Neuron (in vitro differentiated cells): Measurements from ENCODE around the gene POLE3.
A peak's percentile ranks its signal among the peaks of the same experiment; 100 is the strongest.
"Not testable (repeated sequence)": the region's sequence is repeated elsewhere in the genome, so short reads cannot be mapped to it uniquely, and the experiment has no call there.

ENCODE experiments used
- H2AFZ ChIP-seq: one replicate; pipeline ENCODE4 v1.6.1; 2013; ENCODE audit warnings: low read depth, mild to moderate bottlenecking, inconsistent platforms, low read length, moderate library complexity
- H3K27me3 ChIP-seq: one replicate; pipeline ENCODE4 v1.6.1; 2013; ENCODE audit warnings: low read length; ENCODE audit not compliant: insufficient read depth
- H3K36me3 ChIP-seq: one replicate; pipeline ENCODE4 v1.6.1; 2013; ENCODE audit warnings: low read length; ENCODE audit not compliant: insufficient read depth
- H3K4me1 ChIP-seq: one replicate; pipeline ENCODE4 v1.6.1; 2013; ENCODE audit warnings: low read length; ENCODE audit not compliant: insufficient read depth
- H3K4me3 ChIP-seq: 2 replicates; pipeline ENCODE4 v1.5.1; 2013; ENCODE audit warnings: mild to moderate bottlenecking, low read length, moderate library complexity
- H3K9me3 ChIP-seq: one replicate; pipeline ENCODE4 v1.6.1; 2013; ENCODE audit warnings: low read length

The POLE3 gene

DNA sequence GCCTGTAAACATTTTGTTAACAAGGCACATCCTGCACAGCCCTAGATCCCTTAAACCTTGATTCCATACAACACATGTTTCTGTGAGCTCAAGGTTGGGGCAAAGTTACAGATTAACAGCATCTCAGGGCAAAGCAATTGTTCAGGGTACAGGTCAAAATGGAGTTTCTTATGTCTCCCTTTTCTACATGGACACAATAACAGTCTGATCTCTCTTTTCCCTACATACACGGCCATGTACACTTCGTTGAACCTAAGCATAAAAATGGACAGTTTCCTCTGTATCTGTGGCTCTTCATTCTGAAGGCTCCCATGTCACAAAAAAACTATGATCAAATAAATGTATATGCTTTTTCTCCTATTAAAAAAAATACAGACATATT lies 30.7 kb downstream of the POLE3 start:
- H3K9me3 ChIP-seq, H3K4me1 ChIP-seq, H3K27me3 ChIP-seq, H3K4me3 ChIP-seq, H2AFZ ChIP-seq, H3K36me3 ChIP-seq: not testable (repeated sequence)

DNA sequence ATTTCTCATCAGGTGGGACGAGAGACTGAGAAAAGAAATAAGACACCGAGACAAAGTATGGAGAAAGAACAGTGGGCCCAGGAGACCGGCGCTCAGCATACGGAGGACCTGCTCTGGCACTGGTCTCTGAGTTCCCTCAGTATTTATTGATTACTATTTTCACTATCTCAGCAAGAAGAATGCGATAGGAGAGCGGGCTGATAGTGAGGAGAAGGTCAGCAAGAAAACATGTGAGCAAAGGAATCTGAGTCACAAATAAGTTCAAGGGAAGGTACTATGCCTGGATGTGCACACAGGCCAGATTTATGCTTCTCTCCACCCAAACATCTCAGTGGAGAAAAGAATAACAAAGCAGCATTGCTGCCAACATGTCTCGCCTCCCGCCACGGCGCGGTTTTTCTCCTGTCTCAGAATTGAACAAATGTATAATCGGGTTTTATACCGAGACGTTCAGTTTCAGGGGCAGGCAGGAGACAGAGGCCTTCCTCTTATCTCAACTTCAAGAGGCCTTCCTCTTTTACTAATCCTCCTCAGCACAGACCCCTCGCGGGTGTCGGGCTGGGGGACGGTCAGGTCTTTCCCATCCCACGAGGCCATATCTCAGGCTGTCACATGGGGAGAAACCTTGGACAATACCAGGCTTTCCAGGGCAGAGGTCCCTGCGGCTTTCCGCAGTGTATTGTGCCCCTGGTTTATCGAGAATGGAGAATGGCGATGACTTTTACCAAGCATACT lies 31.2 kb downstream of the POLE3 start:
- not testable (repeated sequence) for H2AFZ ChIP-seq, H3K4me1 ChIP-seq, H3K36me3 ChIP-seq, H3K9me3 ChIP-seq, H3K4me3 ChIP-seq, H3K27me3 ChIP-seq

DNA sequence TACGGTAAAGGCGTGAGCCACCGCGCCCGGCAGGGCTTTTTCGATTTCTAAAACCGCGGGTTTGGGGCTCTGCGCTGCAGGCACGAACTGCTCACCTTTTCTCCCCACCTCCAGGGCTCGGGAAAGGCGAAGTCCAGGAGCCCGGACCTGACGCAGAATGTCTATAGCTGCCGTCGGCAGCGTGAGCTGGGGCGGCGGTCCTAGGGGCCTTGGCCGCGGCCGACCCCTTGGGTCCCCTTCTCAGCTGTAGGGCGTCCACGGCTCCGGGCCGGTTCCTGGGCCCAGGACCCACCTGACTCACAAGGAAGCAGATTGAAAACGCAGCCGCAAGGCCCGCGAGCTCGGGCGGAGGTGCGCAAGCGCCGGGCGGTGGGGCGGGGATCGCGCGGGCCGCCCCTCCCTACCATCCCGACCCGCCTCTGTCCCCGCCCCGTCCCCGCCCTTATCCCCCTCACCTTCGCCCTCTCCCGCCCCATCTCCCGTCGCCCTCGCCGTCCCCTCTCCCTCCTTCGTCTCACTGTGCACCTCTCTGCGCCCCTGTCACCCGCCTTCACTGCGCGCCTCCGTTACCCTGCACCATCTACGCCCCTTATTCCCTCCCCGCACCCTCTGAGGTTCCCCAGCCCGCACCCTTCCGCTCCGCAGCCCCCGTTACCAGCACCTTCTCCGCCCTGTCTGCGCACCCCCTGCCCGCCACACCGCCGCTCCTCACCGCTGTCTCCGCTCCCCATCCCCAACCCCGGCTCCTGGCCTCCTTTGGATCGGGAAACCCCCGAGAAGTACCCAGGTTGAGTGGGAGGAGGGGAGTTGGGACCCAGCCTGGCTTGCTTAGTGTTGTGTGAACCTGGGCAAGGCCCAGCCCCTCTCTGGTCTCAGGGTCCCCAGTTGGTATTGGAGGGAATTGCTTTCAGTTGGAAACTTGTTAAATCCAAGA lies 33.6 kb downstream of the POLE3 start, which contains the start of gene HDHD3:
HDHD3 (minus strand) TSS at position 353 of the 934 bp plus-strand sequence. CDS start 2,632 bp downstream, outside the sequence.
- Histone ChIP-seq H3K27me3 (no peaks in the 10 kb centered on the region), H2AFZ (peak within 1 kb of the TSS; percentile 74), H3K36me3 (peaks cover 6% of the 10 kb centered on the region), H3K4me3 (peak within 1 kb of the TSS; percentile 94), H3K4me1 (peaks cover 3% of the 10 kb centered on the region), H3K9me3 (no peaks in the 10 kb centered on the region)

DNA sequence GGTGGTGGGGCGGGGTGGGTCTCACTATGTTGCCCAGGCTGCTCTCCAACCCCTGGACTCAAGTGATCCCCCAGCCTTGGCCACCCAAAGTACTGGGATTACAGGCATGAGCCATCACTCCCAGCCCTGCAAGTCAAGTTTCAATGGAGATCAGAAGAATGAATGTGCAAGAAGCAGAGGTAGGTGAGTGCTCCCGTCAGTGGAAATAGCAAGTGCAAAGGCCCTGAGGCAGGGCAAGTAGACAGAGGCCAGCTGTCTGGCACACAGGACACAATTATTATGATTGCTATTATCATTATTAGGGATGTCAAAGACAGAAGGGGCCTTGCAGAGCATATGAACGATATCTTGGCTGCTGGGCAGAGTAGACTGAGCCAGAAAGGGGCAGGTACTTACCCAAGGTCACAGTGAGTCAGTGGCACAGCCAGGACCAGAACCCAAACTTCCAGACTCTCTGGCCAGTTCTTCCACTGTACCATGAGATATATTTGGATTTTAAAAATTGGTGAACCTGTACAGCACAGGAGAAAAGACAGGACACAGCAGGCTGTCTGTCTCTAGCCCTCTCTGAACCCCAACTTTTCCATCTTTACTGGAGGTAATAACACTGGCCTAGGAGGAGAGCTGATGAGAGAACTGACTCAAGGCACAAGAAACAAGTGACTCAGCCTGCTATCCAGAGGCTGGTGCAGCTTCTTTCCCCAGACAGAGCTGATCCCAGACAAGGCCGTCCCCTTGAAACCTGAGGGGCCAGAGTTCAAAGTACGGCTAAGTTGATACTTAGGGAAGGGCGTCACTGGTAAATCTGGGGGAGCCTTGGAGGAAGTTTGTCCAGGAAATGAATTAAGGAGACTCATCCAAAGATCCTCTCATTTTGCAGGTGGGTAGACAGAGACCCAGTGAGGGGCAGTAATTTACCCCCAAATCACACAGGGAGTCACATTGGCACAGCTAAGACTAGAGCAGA lies 35.1 kb downstream of the POLE3 start:
- no peak overlapping the region for H2AFZ ChIP-seq
- H3K9me3 ChIP-seq = no peaks in the 10 kb centered on the region
- peaks cover 6% of the 10 kb centered on the region for H3K36me3 ChIP-seq
- no peaks in the 10 kb centered on the region for H3K27me3 ChIP-seq
- H3K4me1 ChIP-seq = peaks cover 3% of the 10 kb centered on the region
- no peak overlapping the region for H3K4me3 ChIP-seq

DNA sequence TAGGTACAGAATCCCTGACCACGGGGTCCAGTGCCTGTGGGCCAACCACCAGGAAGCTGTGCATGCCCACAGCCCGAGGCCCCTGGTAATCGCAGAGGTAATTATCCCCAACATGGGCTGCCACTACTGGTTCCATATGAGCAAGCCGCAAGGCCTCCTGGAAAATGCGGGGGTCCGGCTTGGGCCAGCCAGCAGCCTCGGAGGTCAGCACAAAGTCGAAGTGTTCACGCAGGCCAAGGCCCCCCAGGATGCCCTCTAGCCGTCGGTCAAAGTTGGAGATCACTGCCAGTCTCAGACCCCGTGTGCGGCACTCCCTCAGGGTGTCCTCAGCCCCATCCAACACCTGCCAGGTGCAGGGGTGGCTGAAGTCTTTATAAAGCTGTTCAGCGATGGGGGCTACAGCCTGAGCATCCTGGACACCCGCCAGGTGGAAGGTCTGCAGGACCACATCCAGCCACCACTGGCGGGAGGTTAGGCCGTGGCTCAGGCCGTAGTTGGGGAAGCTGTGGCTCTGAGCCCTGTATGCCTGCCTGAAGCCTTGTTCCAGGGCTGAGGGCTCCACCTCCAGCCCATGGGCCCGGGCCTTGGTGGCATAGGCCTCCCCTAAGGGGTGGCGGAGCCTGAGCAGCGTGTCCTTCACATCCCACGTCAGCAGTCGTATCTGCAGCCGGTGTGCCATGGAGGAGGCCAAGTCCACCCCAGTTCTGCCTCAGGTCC lies 36.6 kb downstream of the POLE3 start:
- no peaks in the 10 kb centered on the region for H3K27me3 ChIP-seq
- no peaks in the 10 kb centered on the region for H3K4me1 ChIP-seq
- H3K9me3 ChIP-seq = no peaks in the 10 kb centered on the region
- peaks cover 6% of the 10 kb centered on the region for H3K36me3 ChIP-seq
- H3K4me3 ChIP-seq = no peak overlapping the region
- no peak overlapping the region for H2AFZ ChIP-seq

DNA sequence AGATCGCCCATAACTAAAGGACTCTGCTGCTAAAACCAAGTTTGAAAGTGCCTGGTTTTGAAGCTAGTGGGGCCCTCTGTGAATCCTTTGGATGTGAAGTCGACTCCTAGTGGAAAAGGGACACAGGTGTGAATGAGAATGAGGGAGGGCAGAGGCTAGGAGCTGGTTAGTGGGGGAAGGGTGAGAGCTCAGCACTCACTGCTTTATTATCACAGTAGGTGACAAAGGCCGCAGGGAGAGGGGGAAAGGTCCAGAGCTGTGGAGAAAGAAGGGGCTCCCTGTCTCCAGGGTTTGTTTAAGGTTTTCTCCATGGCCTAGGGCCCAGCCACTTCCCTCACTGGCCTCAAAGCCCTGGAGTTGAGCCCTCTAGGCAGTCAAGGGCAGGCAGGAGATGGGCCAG lies 37.2 kb downstream of the POLE3 start:
- H3K4me3 ChIP-seq = no peak overlapping the region
- H3K36me3 ChIP-seq = peaks cover 6% of the 10 kb centered on the region
- no peaks in the 10 kb centered on the region for H3K9me3 ChIP-seq
- H3K27me3 ChIP-seq = no peaks in the 10 kb centered on the region
- no peak overlapping the region for H2AFZ ChIP-seq
- H3K4me1 ChIP-seq = no peaks in the 10 kb centered on the region

DNA sequence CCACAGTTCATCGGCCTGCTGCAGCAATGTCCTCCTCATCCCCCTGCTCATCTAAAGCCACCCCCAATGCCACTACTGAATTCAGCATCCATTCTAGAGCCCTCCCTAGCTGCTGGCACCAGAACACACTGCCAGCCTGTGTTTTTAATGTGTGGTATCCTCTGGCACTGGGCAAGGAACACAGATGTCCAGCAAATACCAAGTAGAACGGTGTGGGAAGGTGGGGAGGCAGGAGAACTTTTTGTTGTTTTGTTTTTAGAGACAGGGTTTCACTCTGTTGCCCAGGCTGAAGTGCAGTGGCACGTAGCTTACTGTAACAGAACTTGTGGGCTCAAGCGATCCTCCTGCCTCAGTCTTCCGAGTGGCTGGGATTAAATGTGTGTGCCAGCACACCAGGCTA lies 38.4 kb downstream of the POLE3 start:
- H3K9me3 ChIP-seq = no peaks in the 10 kb centered on the region
- no peak overlapping the region for H3K4me3 ChIP-seq
- H3K36me3 ChIP-seq = peaks cover 6% of the 10 kb centered on the region
- H3K27me3 ChIP-seq = no peaks in the 10 kb centered on the region
- H3K4me1 ChIP-seq = no peaks in the 10 kb centered on the region
- H2AFZ ChIP-seq = no peak overlapping the region

DNA sequence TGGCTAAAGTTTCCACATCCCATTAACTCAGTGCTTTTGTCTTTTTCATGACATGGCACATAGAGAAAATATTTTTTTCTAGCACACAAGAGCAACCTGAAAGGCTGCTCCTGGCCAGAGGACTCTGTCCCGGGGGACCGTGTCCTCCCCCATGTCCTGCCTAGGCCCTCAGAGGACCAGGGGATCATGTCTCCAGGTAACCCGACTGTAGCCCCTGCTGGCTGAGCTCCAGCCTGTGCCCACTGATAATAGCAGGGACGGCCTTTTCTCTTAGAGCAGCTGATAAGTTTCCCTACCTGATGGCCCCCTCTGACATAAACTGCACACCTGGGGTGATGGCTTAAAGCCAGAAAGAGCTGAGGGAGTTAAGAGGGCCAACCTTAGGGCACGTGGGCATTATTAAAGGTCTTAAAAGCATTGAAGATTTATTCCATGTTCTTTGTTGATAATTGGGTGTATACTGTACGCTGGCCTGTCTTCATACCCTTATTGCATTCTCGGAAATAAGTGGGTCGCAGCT lies 39.6 kb downstream of the POLE3 start:
- Histone ChIP-seq H3K36me3 (peaks cover 6% of the 10 kb centered on the region), H3K27me3 (no peaks in the 10 kb centered on the region), H3K4me3 (no peak overlapping the region), H3K4me1 (no peaks in the 10 kb centered on the region), H3K9me3 (no peaks in the 10 kb centered on the region), H2AFZ (no peak overlapping the region)

DNA sequence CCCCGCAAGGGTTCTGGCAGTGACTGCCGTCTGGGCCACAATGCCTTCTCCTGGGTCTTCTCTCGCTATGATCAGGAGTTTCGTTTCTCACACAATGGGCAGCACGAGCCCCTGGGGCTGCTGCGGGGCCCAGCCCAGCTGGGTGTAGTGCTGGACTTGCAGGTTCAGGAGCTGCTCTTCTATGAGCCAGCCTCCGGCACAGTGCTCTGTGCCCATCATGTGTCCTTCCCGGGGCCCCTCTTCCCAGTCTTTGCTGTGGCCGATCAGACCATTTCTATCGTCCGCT lies 40.7 kb downstream of the POLE3 start:
- H3K4me3 ChIP-seq = no peak overlapping the region
- H3K27me3 ChIP-seq = no peaks in the 10 kb centered on the region
- H3K4me1 ChIP-seq = no peaks in the 10 kb centered on the region

DNA sequence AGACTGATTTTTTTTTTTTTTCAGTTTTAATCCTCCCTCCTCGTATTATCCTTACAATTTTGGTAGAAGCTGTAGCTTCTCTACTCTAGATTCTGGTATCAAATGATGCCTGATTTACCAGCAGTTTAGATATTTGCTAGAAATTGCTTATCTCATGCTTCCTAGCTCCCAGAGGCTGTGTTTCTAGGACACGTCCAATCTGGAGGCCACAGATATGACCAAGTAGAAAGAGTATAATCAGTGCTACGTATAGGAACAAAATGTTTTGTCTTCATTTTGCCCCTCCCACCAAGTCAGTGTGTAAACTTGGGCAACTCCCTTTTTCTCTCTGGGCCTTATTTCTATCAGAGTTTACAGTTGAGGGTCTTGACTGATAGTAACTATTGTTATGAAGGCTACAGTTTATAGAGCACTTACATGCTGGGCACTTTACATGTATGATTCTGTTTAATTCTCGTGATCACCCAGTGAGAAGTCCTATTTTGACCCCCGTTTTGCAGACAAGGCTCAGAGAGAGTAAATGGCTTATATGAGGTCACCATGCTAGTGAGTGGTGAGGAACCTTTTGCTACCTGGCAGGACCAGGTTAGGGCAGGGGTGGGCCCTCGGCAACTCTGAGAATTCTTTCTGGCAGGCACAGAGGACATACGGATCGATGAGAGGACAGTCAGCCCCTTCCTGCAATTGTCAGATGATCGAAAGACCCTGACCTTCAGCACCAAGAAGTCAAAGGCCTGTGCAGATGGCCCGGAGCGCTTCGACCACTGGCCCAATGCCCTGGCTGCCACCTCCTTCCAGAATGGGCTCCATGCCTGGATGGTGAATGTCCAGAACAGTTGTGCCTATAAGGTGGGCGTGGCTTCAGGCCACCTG lies 41.3 kb downstream of the POLE3 start:
- no peak overlapping the region for H3K4me3 ChIP-seq
- no peaks in the 10 kb centered on the region for H3K27me3 ChIP-seq
- no peak overlapping the region for H2AFZ ChIP-seq

More for the DNA sequence above, 40.7 kb downstream of the POLE3 start:
- no peaks in the 10 kb centered on the region for H3K9me3 ChIP-seq
- no peak overlapping the region for H2AFZ ChIP-seq
- peaks cover 6% of the 10 kb centered on the region for H3K36me3 ChIP-seq

DNA sequence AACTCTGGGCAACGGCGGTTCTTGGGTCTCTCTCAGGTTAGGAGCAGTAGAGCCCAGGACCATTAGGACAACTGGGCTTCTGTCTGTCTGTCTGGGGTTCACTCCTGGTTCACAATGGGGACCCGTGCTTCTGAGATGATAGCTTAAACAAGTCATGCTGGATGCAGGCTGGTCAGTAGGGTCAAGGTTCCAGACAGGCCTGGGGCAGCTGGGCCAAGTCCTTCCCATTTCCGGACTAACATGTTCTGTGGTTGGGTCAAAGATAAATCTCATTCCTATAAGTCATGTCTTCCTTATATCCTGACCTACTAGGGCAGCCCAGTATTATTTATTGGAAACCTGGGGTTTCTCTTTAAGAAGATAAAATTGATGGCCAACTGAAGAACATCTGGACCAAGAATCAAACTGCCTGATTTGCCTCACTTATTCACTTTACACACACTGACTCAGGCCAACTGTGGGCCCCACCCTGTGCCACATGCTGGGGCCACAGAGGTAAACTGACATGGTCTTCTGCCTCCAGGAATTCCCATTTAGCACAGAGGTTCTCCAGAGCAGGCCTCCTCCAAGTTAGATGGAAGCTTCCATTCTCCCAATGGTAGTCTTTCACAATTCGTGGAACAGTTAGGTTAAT lies 42.0 kb downstream of the POLE3 start:
- H3K36me3 ChIP-seq = no peaks in the 10 kb centered on the region
- H3K9me3 ChIP-seq = no peaks in the 10 kb centered on the region
- no peak overlapping the region for H3K4me3 ChIP-seq
- no peaks in the 10 kb centered on the region for H3K27me3 ChIP-seq
- no peaks in the 10 kb centered on the region for H3K4me1 ChIP-seq
- H2AFZ ChIP-seq = no peak overlapping the region

More for the DNA sequence above, 41.3 kb downstream of the POLE3 start:
- Histone ChIP-seq H3K36me3 (peaks cover 5% of the 10 kb centered on the region), H3K9me3 (no peaks in the 10 kb centered on the region), H3K4me1 (no peaks in the 10 kb centered on the region)
